D341Med (cell line): Measurements from ENCODE around the gene HAGHL.
"Not testable (repeated sequence)": the region's sequence is repeated elsewhere in the genome, so short reads cannot be mapped to it uniquely, and the experiment has no call there.

Experiments used
- DNase-seq: peaks from one replicate; pipeline ENCODE4 v3.0.0; 2012; ENCODE audit warnings: low spot score

HAGHL gene

DNA sequence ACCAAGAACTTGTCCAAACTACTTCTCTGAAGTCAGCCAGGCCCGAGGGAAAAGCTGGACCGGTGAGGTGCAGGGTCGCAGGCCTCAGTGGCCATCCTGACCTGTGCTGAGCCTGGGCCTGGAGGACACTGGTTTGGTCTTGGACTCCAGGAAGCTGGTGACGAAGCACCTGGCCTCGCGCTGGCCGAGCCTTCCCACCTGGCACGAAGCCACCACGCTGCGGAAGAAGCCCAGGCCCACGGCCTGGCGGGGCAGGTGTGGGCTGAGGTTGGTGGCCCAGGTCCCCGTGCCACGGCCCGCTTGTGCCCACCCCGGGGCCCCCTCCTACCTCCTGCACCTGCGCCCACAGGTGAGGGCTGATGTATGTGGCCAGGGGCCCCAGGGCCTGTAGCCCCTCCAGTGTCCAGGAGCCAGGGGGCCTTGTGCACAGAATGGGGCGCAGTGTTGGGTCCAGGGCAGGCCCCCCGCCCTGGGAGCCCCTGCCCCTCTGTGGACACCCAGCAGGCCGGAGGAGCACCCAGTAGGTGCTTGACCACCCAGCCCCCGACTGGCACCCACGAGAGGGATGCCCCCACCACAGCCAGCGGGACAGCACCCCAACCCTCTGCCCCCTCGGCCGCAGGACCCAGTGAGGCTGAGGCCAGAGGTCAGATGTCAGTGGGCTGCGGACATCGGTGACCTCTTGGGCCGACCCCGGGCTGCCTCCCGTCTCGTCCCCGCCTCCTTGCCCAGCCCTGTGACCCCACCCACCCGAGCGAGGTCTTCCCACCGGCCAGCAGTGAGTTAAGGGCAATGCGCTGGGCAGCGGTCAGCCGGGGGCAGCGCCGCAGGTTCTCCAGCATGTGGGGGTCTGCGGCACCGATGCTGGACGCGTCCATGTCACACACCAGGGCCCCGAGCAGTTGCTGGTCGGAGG, 47.4 kb downstream of the HAGHL start:
- DNase-seq, result no peak

DNA sequence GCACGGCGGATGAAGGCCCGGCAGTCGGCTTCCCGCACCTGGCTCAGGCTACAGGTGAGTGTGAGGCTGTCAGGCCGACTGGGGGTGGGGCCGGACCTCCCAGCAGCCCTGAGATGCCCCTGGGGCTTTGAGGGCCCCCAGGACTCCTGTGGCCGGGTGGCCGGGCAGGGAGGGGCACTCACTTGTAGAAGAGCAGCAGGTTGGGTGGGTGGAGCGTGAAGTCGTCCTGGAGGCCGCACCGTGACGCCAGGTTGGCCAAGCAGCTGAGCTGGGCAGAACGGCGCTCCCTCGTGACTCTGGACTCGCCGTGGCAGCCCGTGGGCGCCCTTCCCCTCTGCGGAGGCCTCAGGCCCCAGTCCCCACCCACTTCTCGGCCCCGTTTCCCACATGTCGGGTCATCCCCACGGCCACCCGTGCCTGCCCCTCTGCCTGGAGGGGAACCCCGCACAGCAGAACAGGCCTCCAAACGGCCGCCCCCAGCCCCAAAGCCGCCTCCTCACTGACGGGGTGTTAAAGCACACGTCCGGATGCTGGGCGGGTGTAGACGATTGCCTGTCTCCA, 48.4 kb downstream of the HAGHL start:
- DNase-seq, result no peak

DNA sequence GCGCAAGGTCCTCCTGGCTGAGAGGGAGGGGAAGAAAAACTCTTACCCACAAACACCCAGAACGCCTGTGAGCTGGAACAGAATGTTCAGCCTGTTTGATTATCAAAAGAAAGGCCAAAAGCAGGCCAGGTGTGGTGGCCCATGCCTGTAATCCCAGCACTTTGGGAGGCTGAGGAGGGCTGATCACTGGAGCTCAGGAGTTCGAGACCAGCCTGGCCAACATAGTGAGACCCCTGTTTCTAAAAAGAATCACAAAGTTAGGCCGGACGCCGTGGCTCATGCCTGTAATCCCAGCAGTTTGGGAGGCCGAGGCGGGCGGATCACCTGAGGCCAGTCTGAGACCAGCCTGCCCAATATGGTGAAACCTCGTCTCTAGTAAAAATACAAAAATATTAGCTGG, 49.4 kb downstream of the HAGHL start:
- not testable (repeated sequence) for DNase-seq

DNA sequence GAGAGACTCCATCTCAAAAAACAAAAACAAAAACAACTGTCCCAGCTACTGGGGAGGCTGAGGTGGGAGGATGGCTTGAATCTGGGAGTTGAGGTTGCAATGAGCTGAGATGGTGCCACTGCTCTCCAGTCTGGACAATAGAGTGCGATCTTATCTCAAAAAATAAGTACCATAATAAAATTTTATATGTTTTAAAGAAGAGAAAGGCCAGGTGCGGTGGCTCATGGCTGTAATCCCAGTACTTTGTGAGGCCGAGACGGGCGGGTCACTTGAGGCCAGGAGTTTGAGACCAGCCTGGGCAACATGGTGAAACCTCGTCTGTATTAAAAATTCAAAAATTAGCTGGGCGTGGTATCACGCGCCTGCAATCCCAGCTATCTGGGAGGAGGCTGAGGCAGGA, 49.9 kb downstream of the HAGHL start:
- no peak for DNase-seq

DNA sequence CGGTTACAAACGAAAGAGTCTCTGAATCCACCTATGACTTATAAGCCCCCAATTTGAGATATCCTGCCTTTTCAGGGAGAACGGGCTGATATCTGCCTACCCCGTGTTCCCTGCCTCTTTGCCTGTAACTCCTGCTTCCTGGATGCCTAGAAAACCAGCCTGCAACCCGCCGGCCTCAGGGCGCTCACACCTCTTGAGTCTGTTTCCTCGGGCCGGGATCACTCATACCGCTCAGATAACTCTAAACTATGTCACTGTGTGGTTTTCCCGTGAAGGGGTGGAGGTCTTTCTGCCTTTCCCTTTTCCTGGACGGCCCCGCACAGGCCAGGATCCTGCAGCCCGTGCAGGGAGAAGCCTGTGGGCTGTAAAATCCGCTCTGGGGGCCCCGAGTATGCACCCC, 50.9 kb downstream of the HAGHL start:
- DNase-seq, result no peak

DNA sequence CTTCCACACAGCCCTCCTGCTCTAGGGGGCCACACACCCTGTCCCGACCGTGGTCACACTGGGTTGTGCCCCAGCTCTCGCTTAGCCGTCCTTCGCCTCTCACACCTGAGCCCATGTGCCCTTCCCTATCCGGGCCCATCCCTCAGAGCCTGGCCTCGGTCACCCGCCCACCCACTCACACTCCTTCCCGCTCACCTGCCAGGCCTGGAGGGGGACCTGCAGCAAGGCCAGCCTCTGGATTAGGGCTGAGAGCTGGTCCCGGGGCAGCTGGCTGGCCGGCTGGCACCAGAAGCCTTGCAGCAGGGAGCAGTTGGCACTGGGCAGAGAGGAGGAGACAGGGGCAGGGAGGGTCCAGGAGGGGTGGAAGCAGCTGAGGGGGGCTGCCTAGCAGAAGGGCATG, 51.5 kb downstream of the HAGHL start:
- DNase-seq, result no peak

DNA sequence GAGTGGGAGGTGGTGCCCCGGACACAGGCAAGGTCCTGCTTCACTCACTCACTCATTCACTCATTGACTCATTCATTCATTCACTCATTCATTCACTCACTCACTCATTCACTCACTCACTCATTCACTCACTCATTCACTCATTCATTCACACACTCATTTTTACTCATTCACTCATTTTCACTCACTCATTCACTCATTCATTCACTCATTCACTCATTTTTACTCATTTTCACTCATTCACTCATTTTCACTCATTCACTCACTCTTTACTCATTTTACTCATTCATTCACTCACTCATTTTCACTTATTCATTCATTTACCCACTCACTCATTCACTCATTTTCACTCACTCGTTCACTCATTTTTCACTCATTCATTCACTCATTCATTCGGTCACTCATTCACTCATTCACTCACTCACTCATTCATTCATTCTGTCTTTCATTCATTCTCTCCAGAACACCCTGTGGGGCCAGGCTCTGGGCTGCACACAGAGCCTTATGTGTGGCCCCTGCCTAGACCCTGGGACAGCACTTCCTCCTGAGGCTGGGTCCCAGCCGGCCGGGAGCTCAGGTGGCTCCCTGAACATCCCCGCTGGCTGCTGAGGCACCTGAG, 52.1 kb downstream of the HAGHL start:
- no peak for DNase-seq
